ENCODE data around the gene ECEL1.

Gene ECEL1

GRCh38 chr2:232482301-232483238 is 5.1 kb downstream of the ECEL1 start:
- no peak for DNase-seq

GRCh38 chr2:232481322-232482140 is 6.1 kb downstream of the ECEL1 start:
- DNase-seq, result no peak

- DNase-seq, result no peak
Measured at GRCh38 chr2:232480201-232481190, 7.1 kb downstream of the ECEL1 start.

- no peak for DNase-seq
Measured at GRCh38 chr2:232479341-232480200, 8.1 kb downstream of the ECEL1 start.

- DNase-seq, result no peak
Measured at GRCh38 chr2:232478571-232479340, 8.9 kb downstream of the ECEL1 start.

GRCh38 chr2:232477751-232478510 is 9.7 kb downstream of the ECEL1 start:
- no peak for DNase-seq

- no peak for DNase-seq
Measured at GRCh38 chr2:232476791-232477190, 10.8 kb downstream of the ECEL1 start.

GRCh38 chr2:232476045-232476444 is 11.6 kb downstream of the ECEL1 start:
- DNase-seq, result no peak

- peak; percentile 93 for DNase-seq
Measured at GRCh38 chr2:232473467-232473890, 14.2 kb downstream of the ECEL1 start.

- no peak for DNase-seq
Measured at GRCh38 chr2:232466221-232466620, 21.4 kb downstream of the ECEL1 start.

- DNase-seq, result no peak
Measured at GRCh38 chr2:232465061-232465460, 22.6 kb downstream of the ECEL1 start.

- peak; percentile 46 for DNase-seq
Measured at GRCh38 chr2:232464544-232464885, 23.1 kb downstream of the ECEL1 start.

GRCh38 chr2:232463701-232464543 is 23.7 kb downstream of the ECEL1 start:
- peak; percentile 13 for DNase-seq

- no peak for DNase-seq
Measured at GRCh38 chr2:232460171-232460570, 27.5 kb downstream of the ECEL1 start.

- no peak for DNase-seq
Measured at GRCh38 chr2:232459419-232460035, 28.1 kb downstream of the ECEL1 start.

- DNase-seq, result no peak
Measured at GRCh38 chr2:232458661-232459418, 28.8 kb downstream of the ECEL1 start.

GRCh38 chr2:232458051-232458660 is 29.5 kb downstream of the ECEL1 start:
- no peak for DNase-seq
